Stimulated activated CD8-positive, alpha-beta memory T cell treated with anti-CD3 and anti-CD28 coated beads, Interleukin-15, amount 100 ng/mL, for 4 hours (primary cell): ENCODE data around the gene ZNF691.
"Not testable (repeated sequence)": the region's sequence is repeated elsewhere in the genome, so short reads cannot be mapped to it uniquely, and the experiment has no call there.

Source experiments
- DNase-seq, 2 donors: peaks; one replicate each; pipeline ENCODE4 v3.0.0-alpha.2; 2020; ENCODE audit warnings: low read depth in 2 of 2

ZNF691 gene

DNA sequence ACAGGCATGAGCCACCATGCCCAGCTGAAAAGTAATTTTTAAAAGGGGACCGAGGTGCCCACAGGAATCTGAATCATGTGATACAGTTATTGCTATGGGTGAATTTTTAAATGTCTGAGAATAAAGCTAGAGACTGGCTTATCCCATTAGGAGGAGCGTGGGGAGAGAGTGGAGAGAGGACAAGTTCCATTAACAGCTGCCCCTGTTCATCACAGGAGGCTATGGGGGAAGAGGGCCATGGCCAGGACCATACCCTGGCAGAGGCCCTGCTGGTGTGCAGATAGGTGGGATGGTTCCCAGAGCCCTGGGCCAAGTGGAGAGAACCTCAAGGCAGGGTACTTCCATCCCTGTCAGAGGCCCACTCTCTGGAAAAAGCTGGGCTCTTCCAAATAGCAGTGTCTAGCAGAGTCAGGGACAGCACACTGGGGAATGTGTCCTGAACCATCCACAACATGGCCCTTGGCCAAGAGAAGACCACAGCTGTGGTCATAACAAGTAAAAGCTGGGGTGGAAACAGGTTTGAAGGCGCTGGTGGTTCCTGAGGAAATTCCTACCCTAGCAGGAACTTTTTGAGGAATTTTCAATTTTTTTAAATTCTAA lies 13.7 kb upstream of the ZNF691 start:
- DNase-seq, result no peak

- DNase-seq, result no peak
These were observed 12.4 kb upstream of the ZNF691 start for GRCh38 chr1:42833981-42834380.

DNA sequence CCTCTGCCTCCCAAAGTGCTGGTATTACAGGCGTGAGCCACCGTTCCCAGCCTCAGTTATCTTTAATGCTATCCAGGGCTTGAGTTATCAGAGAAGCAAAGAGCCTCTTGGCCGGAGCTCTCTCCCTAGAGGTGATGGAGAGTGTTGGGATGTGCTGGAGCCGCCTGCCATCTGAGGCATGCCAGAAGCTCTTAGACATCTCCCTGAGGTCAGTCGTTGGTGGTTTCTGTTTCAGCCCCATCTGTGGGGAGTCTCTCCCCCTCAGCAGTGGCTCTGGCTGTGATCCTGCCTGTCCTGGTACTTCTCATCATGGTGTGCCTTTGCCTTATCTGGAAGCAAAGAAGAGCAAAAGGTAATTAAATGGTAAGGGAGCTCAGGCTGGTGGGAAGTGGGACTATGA lies 11.6 kb upstream of the ZNF691 start:
- DNase-seq, result no peak

- DNase-seq, result no peak
These were observed 11.0 kb upstream of the ZNF691 start for GRCh38 chr1:42835422-42835821.

DNA sequence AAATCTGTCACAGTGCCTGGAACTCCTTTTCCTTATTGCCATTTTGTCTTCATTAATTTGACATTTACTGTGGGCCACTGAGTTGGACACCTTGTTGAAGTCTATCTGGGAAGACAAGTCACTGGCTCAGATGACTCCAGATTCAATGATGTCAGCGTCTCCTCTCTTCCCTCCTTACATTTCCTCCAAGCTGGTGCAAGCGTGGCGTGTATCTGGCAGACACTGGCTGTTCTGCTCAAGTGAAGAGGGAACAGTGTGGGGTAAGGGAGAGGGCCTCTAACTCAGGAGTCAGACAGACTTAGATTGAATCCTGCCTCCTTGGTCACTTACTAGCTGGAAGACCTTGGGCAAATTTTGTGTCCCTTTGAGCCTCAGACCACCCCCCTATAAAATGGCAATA lies 8.7 kb upstream of the ZNF691 start:
- DNase-seq, result no peak

- no peak for DNase-seq
These were observed 7.8 kb upstream of the ZNF691 start for GRCh38 chr1:42838482-42839190.

GRCh38 chr1:42841010-42841409 lies 5.4 kb upstream of the ZNF691 start:
- no peak for DNase-seq

GRCh38 chr1:42841440-42842147 lies 4.8 kb upstream of the ZNF691 start:
- no peak for DNase-seq

- DNase-seq, result no peak
These were observed 1.7 kb upstream of the ZNF691 start for GRCh38 chr1:42844592-42845140.

GRCh38 chr1:42845193-42845592 lies 1.2 kb upstream of the ZNF691 start:
- no peak for DNase-seq

GRCh38 chr1:42845866-42846256 lies 552 bp upstream of the ZNF691 start:
- DNase-seq, result no peak

GRCh38 chr1:42847111-42847595 lies 740 bp downstream of the ZNF691 start:
- DNase-seq, result no peak

GRCh38 chr1:42847721-42848460 lies 1.5 kb downstream of the ZNF691 start:
- DNase-seq, result no peak

DNA sequence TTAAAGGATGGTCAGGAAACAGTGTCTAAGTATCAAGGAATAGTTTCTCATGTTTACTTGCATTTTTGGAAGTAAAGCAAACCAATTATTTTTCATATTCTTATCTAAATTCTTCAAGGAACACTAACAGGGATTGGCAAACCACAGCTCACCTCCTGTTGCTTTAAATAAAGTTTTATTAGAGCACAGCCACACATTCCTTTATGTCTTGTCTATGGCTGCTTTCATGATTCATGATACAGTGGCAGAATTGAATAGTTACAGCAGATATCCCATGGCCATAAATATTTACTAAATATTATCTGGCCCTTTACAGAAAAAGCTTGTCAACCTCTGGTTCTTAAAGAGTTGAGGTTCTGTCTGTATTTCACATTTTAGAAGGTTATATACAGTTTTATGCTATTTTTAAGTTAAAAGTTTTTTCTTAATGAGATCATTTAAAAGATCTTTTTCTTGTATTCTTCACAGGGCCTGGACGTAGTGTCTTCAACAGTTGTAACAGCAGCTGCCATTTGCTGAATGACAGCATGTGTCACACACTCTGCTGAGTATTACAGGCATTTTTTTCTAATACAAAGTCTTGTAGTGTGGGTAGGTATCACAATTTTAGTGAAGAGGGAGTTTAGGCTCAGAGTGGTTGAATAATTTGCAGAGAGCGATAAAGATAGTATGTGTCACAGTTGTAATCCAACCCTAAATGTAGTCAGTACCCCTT lies 2.6 kb downstream of the ZNF691 start:
- DNase-seq, result no peak

DNA sequence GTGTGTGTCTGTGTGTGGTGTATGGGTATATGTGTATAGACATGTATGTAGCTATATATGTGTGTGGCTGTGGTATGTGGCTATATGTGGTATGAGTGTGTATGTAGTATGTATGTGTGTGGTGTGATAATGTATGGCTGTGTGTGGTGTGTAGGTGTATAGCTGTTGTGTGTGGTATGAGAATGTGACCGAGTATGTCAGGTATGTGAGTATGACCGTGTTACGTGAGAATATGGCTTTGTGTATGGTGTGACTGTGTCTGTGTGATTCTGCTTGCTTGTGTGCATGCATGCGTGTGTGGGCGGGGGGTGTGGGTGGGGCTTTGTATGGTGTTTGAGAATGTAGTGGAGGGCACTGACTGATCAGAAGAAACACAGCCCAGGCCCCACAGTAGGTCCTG lies 3.5 kb downstream of the ZNF691 start:
- no peak for DNase-seq

DNA sequence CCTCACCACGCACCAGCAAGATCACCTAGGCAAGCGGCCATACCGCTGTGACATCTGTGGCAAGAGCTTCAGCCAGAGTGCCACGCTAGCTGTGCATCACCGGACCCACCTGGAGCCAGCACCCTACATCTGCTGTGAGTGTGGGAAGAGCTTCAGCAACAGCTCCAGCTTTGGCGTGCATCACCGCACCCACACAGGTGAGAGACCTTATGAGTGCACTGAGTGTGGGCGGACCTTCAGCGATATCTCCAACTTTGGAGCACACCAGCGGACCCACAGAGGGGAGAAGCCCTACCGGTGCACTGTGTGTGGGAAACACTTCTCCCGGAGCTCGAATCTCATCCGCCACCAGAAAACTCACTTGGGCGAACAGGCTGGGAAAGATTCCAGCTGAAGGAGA lies 5.0 kb downstream of the ZNF691 start:
- DNase-seq, result no peak

DNA sequence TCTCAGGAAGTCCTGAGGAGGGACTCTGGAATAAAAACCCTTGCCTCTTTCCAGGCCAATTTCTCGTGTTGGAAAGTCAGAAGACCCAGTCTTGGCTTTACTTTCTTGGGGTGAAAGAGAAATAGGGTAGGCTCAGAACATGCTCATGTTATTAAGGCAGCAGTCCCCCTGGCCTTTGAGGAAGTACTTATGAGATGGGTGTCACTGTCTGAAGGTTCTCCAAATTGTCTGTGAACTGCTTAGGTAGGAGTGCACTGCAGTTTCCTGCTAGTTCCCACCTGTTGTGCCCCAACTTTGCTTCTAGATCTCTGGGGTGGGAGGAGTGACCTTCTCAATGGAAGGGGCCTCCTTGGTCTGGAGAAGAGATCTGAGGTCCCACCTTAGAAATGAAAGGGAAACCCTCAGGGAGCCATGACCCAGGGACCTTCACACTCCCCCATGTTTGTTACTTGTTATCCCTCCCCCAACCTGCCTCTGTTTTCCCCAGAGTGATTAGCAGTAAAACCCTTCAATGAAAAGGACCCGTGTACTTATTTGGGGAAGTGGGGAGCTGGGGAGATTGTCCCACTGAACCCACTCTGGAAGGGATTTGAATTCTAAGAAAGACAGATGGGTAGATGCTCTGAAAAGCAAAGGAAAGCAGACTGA lies 5.7 kb downstream of the ZNF691 start:
- no peak for DNase-seq

DNA sequence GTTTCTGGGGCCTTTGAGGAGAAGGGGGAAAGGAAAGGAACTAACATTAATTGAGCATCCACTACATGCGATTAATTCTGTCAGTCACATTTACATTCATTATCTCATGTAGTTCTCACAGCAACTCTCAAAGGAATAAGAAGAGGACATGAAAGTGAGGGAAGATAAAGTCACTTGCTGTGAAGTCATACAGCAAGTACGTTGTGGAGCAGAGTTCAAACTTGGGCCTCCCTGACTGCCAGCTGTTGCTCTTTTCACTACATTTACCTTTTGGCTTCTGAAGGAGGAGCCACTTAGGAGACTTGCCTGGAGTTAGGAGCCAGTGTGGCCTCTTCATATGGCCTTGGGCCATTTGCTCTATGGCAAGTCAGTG lies 6.2 kb downstream of the ZNF691 start:
- no peak for DNase-seq

GRCh38 chr1:42853116-42853884 lies 6.9 kb downstream of the ZNF691 start:
- DNase-seq, result no peak

DNA sequence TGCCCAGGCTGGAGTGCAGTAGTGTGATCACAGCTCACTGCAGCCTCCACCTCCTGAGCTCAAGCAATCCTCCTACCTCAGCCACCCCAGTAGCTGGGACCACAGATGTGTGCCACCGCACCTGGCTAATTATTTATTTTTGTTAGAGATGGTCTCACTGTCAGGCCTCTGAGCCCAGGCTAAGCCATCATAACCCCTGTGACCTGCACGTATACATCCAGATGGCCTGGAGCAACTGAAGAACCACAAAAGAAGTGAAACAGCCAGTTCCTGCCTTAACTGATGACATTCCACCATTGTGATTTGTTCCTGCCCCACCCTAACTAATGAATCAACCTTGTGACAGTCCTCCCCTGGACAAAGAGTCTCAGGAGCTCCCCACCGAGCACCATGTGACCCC lies 10.1 kb downstream of the ZNF691 start:
- not testable (repeated sequence) for DNase-seq
